Measurements from ENCODE around the gene STK32B. TPM values are rescaled to one million over a fixed set of nuclear protein-coding genes. Genes with fewer than 3 reads are reported as not detected.
"Not testable (repeated sequence)": the region's sequence is repeated elsewhere in the genome, so short reads cannot be mapped to it uniquely, and the experiment has no call there.

Gene STK32B
- total RNA-seq, 4 donors from 2014 or later = 0.46 to 0.68 (median 0.49) TPM; not detected in 1

DNA sequence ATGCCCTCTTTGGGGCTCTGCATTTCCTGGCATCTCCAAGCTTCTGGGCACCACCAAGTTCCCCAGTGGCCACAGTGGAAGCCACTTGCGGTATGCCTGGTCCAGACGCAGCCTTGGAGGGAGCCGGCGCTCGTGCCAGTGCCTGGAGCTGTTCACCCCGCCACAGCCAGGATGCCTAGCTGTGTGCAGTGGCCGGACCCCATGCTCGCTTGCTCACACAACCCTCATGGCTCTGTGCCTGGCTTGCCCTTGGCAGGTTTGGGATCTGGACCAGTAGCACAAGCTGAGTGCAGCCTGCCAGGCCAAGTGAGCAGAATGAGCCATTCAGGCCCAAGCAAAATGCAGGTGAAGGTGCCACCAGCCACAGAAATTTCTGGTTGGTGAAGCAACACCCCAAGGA, 373.6 kb downstream of the STK32B start:
- in situ Hi-C loops (cut with MboI; ENCODE audit: low sequenced_read_pairs in 4 of 4) = no loop called here
- no peak overlapping the region for H3K4me3 ChIP-seq
- H3K9me3 ChIP-seq = no peaks in the 10 kb centered on the region
- H3K36me3 ChIP-seq = no peaks in the 10 kb centered on the region
- H3K4me1 ChIP-seq = no peaks in the 10 kb centered on the region
- no peak for ATAC-seq
- H3K27me3 ChIP-seq = no peaks in the 10 kb centered on the region
- no peak for DNase-seq
- TF ChIP-seq, protein P1, sequence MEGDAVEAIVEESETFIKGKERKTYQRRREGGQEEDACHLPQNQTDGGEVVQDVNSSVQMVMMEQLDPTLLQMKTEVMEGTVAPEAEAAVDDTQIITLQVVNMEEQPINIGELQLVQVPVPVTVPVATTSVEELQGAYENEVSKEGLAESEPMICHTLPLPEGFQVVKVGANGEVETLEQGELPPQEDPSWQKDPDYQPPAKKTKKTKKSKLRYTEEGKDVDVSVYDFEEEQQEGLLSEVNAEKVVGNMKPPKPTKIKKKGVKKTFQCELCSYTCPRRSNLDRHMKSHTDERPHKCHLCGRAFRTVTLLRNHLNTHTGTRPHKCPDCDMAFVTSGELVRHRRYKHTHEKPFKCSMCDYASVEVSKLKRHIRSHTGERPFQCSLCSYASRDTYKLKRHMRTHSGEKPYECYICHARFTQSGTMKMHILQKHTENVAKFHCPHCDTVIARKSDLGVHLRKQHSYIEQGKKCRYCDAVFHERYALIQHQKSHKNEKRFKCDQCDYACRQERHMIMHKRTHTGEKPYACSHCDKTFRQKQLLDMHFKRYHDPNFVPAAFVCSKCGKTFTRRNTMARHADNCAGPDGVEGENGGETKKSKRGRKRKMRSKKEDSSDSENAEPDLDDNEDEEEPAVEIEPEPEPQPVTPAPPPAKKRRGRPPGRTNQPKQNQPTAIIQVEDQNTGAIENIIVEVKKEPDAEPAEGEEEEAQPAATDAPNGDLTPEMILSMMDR (IDR thresholded peaks at IDR 0.05 in 4 of 5, conservative IDR thresholded peaks at IDR 0.05 in 1 of 5) = no peak
- TF ChIP-seq POLR2A (IDR thresholded peaks at IDR 0.05) = no peak
- intact Hi-C loops (cut with DNase I; ENCODE audit: low total_unique reads) = no loop called here
- H3K27ac ChIP-seq = no peak overlapping the region

DNA sequence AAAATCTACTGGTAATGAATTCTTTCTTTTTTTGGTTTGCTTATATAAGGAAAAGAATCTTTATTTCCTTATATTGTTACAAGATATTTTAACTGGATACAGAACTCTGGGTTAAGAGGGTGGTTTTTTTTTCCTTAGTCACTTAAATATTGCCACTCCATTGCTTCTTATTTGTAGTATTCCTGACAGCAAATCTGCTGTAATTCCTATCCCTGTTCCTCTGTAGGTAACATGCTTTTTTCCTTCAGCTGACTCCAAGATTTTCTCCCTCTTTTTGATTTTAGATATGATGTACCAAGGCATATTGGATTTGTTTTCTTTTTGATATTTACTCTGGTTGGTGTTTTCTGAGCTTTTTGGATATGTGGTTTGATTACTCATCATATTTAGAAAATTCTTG, 378.5 kb downstream of the STK32B start:
- TF ChIP-seq, protein P1 (IDR thresholded peaks at IDR 0.05 in 4 of 5, conservative IDR thresholded peaks at IDR 0.05 in 1 of 5) = no peak
- no peak for TF ChIP-seq POLR2A (IDR thresholded peaks at IDR 0.05)
- intact Hi-C loops (cut with DNase I; ENCODE audit: low total_unique reads) (no loop called here), in situ Hi-C loops (cut with MboI; ENCODE audit: low sequenced_read_pairs in 4 of 4) (no loop called here)
- Histone ChIP-seq H3K27me3 (no peaks in the 10 kb centered on the region), H3K36me3 (no peaks in the 10 kb centered on the region), H3K4me1 (no peaks in the 10 kb centered on the region), H3K4me3 (no peak overlapping the region), H3K9me3 (no peaks in the 10 kb centered on the region), H3K27ac (no peak overlapping the region)
- ATAC-seq = no peak
- DNase-seq = no peak

DNA sequence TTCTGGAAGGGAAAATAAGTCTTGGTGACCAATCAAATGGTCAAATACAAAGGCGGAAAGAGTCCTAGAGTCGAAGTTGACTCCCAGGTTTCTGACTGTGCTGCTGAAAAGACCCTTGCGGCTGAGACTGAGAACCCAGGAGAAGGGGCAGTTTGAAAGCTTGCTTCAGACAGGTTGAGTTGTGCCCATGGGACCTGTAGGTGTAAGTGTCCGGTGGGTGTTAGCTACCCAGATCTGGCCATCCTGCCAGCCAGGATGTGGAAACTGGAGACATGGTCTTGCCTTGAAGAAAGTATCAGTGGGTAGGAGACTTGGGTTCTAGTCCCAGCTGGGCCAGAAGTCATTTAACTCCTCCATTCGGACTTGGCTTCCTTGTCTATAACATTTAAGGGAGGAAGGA, 381.9 kb downstream of the STK32B start:
- intact Hi-C loops (cut with DNase I; ENCODE audit: low total_unique reads) = no loop called here
- TF ChIP-seq POLR2A (IDR thresholded peaks at IDR 0.05) = no peak
- TF ChIP-seq, protein P1 (IDR thresholded peaks at IDR 0.05 in 4 of 5, conservative IDR thresholded peaks at IDR 0.05 in 1 of 5) = no peak

DNA sequence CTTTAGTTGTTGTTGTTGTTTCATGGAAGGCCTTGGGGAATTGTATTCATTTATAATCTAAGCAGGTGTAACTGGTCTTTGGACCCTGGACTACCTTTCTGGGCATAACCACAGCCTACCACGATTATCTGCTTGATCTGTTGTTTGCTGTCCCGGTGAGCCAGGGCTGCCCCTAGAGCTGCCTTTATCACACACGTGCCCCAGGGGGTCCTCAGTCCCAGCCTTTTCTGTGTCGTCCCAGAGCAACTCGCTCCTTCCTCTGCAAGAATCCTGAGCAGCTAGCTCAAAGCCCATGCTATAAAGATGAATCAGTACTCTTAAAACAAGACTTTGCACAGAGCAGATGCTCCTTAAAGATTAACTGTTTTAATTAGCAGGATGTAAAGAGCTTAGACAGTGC, 383.9 kb downstream of the STK32B start:
- Histone ChIP-seq H3K4me3 (no peak overlapping the region), H3K4me1 (no peaks in the 10 kb centered on the region), H3K27me3 (no peaks in the 10 kb centered on the region), H3K9me3 (no peaks in the 10 kb centered on the region), H3K27ac (no peak overlapping the region), H3K36me3 (no peaks in the 10 kb centered on the region)
- ATAC-seq = no peak
- DNase-seq = no peak
- TF ChIP-seq, protein P1 (IDR thresholded peaks at IDR 0.05 in 4 of 5, conservative IDR thresholded peaks at IDR 0.05 in 1 of 5) = no peak
- TF ChIP-seq POLR2A (IDR thresholded peaks at IDR 0.05) = no peak
- in situ Hi-C loops (cut with MboI; ENCODE audit: low sequenced_read_pairs in 4 of 4) = no loop called here
- intact Hi-C loops (cut with DNase I; ENCODE audit: low total_unique reads) = no loop called here

More for the DNA sequence above, 381.9 kb downstream of the STK32B start:
- in situ Hi-C loops (cut with MboI; ENCODE audit: low sequenced_read_pairs in 4 of 4) = no loop called here
- Histone ChIP-seq H3K27me3 (no peaks in the 10 kb centered on the region), H3K9me3 (no peaks in the 10 kb centered on the region), H3K4me3 (no peak overlapping the region), H3K27ac (no peak overlapping the region), H3K4me1 (no peaks in the 10 kb centered on the region), H3K36me3 (no peaks in the 10 kb centered on the region)
- no peak for ATAC-seq
- DNase-seq = no peak

DNA sequence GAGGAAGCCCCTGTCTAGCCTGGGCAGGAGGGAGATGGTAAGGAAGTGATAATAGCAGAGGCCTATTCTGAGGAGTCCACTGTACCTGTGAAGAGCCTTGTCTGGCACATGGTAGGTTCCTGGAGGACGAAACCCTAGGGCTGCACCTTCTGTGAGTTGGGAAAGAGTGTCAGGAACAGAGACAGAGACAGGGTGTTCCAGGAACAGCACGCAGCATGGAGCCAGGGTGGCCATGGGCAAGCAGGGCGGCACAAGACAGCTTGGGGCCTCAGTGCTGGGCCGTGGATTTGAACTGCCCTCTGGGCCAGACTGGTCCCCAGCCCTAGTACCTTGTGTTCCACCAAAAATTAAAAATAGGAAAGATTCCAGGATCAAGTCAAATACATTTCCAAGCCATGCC, 384.5 kb downstream of the STK32B start:
- Histone ChIP-seq H3K36me3 (no peaks in the 10 kb centered on the region), H3K9me3 (no peaks in the 10 kb centered on the region), H3K27me3 (no peaks in the 10 kb centered on the region), H3K4me3 (no peak overlapping the region), H3K27ac (no peak overlapping the region), H3K4me1 (no peaks in the 10 kb centered on the region)
- in situ Hi-C loops (cut with MboI; ENCODE audit: low sequenced_read_pairs in 4 of 4) (no loop called here), intact Hi-C loops (cut with DNase I; ENCODE audit: low total_unique reads) (no loop called here)
- ATAC-seq = no peak
- TF ChIP-seq, protein P1 (IDR thresholded peaks at IDR 0.05 in 4 of 5, conservative IDR thresholded peaks at IDR 0.05 in 1 of 5) = no peak
- no peak for TF ChIP-seq POLR2A (IDR thresholded peaks at IDR 0.05)
- DNase-seq = no peak

DNA sequence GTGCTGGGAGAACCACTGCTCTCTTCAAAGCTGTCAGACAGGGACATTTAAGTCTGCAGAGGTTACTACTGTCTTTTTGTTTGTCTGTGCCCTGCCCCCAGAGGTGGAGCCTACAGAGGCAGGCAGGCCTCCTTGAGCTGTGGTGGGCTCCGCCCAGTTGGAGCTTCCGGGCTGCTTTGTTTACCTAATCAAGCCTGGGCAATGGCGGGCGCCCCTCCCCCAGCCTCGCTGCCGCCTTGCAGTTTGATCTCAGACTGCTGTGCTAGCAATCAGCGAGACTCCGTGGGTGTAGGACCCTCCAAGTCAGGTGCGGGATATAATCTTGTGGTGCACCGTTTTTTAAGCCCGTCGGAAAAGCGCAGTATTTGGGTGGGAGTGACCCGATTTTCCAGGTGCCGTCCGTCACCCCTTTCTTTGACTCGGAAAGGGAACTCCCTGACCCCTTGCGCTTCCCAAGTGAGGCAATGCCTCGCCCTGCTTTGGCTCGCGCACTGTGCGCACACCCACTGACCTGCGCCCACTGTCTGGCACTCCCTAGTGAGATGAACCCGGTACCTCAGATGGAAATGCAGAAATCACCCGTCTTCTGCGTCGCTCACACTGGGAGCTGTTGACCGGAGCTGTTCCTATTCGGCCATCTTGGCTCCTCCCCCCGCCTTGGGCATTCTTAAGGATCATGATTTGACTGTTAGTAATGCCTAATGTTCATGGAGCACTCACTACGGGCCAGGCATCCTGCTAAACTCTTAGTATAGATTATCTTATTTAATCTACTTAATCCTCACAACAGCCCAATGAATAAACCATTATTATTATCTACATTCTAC, 392.9 kb downstream of the STK32B start:
- H3K4me1 ChIP-seq; H3K27me3 ChIP-seq; ATAC-seq; H3K27ac ChIP-seq; intact Hi-C loops (cut with DNase I; ENCODE audit: low total_unique reads); DNase-seq; H3K9me3 ChIP-seq; H3K36me3 ChIP-seq; H3K4me3 ChIP-seq; in situ Hi-C loops (cut with MboI; ENCODE audit: low sequenced_read_pairs in 4 of 4): not testable (repeated sequence)

Data from gastrocnemius medialis (tissue), 4 donors.